GM23338 (cell line): Measurements from ENCODE around the gene THSD4.

ENCODE experiments used
- CREB1 ChIP-seq: fragments of 250-450 bp; sonication (Bioruptor Pico); IDR thresholded peaks from 2 replicates; pipeline ENCODE4 v1.5.0; 2020; ENCODE audit warnings: low read depth, mild to moderate bottlenecking, moderate library complexity
- EZH2 ChIP-seq: fragments of 200-600 bp; sonication (generic); IDR thresholded peaks from one replicate; pipeline ENCODE4 v1.8.0; 2017; ENCODE audit warnings: antibody characterized with exemption, mild to moderate bottlenecking, low read depth; ENCODE audit not compliant: unreplicated experiment
- EZH2phosphoT487 ChIP-seq: fragments of 200-600 bp; sonication (generic); IDR thresholded peaks from one replicate; pipeline ENCODE4 v1.8.1; 2018; ENCODE audit warnings: antibody characterized with exemption; ENCODE audit not compliant: unreplicated experiment
- JUNB ChIP-seq: IDR thresholded peaks from one replicate; pipeline ENCODE4 v1.6.1; 2016; ENCODE audit warnings: antibody characterized with exemption; ENCODE audit not compliant: unreplicated experiment
- POLR2AphosphoS5 ChIP-seq: IDR thresholded peaks from 2 replicates; pipeline ENCODE4 v1.6.1; 2016; ENCODE audit warnings: antibody characterized with exemption, low read depth
- STAT1 ChIP-seq: IDR thresholded peaks from one replicate; pipeline ENCODE4 v1.6.1; 2016; ENCODE audit warnings: antibody characterized with exemption; ENCODE audit not compliant: unreplicated experiment
- ZNF114 ChIP-seq: fragments of 250-450 bp; sonication (Bioruptor Pico); IDR thresholded peaks from 2 replicates; pipeline ENCODE4 v1.5.0; 2020; ENCODE audit warnings: mild to moderate bottlenecking, moderate library complexity
- TF ChIP-seq, protein P1 (sequence below), 2 experiments: fragments of 200-600 bp in 1 of 2; sonication (generic) in 1 of 2; conservative IDR thresholded peaks; 2 replicates each; pipeline versions ENCODE4 v1.5.1 to v1.6.1; 2016 to 2017; ENCODE audit warnings: antibody characterized with exemption in 2 of 2, low read depth in 2 of 2, mild to moderate bottlenecking in 2 of 2, moderate library complexity in 1 of 2
- TF ChIP-seq, protein P2 (sequence below): IDR thresholded peaks from one replicate; pipeline ENCODE4 v1.6.1; 2018; ENCODE audit warnings: antibody characterized with exemption; ENCODE audit not compliant: unreplicated experiment

DNA sequence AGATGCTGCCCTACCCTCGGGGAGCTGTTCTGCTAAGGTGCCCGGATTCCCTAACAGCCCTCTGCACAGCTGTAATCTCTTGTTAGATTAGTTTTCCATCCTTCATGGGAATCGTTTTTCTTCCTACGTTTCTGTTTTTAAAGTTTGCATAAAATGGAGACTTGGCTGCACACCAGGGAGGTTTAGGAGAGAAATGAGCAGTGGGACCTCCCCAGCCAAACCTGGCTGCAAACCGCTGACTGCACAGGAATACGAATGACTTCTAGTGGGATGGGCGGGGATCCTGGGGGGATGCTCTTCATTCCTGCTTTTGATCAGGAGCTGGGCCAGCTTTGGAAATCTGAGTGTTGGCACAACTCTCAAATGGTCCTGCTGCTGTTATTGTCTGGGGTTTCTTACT lies 77.5 kb downstream of the THSD4 start:
- TF ChIP-seq POLR2AphosphoS5 (no peak), EZH2 (no peak), EZH2phosphoT487 (no peak), JUNB (no peak), ZNF114 (CRISPR knock-in tag) (no peak), STAT1 (no peak), CREB1 (CRISPR knock-in tag) (no peak)
- TF ChIP-seq, protein P1, sequence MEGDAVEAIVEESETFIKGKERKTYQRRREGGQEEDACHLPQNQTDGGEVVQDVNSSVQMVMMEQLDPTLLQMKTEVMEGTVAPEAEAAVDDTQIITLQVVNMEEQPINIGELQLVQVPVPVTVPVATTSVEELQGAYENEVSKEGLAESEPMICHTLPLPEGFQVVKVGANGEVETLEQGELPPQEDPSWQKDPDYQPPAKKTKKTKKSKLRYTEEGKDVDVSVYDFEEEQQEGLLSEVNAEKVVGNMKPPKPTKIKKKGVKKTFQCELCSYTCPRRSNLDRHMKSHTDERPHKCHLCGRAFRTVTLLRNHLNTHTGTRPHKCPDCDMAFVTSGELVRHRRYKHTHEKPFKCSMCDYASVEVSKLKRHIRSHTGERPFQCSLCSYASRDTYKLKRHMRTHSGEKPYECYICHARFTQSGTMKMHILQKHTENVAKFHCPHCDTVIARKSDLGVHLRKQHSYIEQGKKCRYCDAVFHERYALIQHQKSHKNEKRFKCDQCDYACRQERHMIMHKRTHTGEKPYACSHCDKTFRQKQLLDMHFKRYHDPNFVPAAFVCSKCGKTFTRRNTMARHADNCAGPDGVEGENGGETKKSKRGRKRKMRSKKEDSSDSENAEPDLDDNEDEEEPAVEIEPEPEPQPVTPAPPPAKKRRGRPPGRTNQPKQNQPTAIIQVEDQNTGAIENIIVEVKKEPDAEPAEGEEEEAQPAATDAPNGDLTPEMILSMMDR (conservative IDR thresholded peaks at IDR 0.05; ENCODE audit: low read depth in 2 of 2), result no peak
- TF ChIP-seq, protein P2, sequence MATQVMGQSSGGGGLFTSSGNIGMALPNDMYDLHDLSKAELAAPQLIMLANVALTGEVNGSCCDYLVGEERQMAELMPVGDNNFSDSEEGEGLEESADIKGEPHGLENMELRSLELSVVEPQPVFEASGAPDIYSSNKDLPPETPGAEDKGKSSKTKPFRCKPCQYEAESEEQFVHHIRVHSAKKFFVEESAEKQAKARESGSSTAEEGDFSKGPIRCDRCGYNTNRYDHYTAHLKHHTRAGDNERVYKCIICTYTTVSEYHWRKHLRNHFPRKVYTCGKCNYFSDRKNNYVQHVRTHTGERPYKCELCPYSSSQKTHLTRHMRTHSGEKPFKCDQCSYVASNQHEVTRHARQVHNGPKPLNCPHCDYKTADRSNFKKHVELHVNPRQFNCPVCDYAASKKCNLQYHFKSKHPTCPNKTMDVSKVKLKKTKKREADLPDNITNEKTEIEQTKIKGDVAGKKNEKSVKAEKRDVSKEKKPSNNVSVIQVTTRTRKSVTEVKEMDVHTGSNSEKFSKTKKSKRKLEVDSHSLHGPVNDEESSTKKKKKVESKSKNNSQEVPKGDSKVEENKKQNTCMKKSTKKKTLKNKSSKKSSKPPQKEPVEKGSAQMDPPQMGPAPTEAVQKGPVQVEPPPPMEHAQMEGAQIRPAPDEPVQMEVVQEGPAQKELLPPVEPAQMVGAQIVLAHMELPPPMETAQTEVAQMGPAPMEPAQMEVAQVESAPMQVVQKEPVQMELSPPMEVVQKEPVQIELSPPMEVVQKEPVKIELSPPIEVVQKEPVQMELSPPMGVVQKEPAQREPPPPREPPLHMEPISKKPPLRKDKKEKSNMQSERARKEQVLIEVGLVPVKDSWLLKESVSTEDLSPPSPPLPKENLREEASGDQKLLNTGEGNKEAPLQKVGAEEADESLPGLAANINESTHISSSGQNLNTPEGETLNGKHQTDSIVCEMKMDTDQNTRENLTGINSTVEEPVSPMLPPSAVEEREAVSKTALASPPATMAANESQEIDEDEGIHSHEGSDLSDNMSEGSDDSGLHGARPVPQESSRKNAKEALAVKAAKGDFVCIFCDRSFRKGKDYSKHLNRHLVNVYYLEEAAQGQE, result no peak
